GM18526 (cell line): Measurements from ENCODE around the gene CNIH4.

Experiments
- POLR2A ChIP-seq: IDR thresholded peaks from 3 replicates; pipeline ENCODE4 v1.6.1; 2011; ENCODE audit not compliant: insufficient read length; ENCODE audit errors: extremely low read depth

Gene CNIH4

GRCh38 chr1:224427346-224427745 is 70.7 kb downstream of the CNIH4 start:
- TF ChIP-seq POLR2A: no peak
